ENCODE measurements around the gene MPEG1. TPM values are rescaled to one million over a fixed set of nuclear protein-coding genes. Genes with fewer than 3 reads are reported as not detected.

The MPEG1 gene
- total and polyA plus RNA-seq, 4 donors = 4.3 to 27.1 (median 25.0) TPM

DNA sequence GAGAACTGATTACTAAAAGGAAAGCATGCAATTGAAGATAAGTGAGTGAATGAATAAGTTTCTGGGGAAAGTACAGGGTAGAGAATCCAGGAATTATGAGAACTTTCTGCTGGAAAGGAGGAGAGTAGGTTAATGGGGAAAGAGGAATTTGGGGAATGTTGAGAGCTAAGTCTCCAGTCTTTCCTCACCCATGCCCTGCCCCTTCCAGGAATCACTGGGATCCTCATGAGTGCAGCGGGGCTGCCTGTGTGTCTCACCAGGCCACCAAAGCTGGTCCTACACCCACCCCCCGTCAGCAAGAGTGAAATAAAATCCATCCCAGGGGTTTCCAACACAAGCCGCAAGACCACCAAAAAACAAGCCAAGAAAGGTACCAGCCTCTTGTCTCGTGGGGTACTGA, 23.8 kb downstream of the MPEG1 start:
- Histone ChIP-seq H3K36me3 (ENCODE audit: control insufficient read depth in 1 of 2, insufficient read depth in 2 of 2, low read length in 1 of 2) (peaks cover 0 to 3% of the 10 kb centered on the region in 2 donors), H3K4me3 (ENCODE audit: low read length in 2 of 2) (no peak overlapping the region), H3K27ac (ENCODE audit: low read depth in 1 of 2, low read length in 2 of 2) (no peak overlapping the region), H3K27me3 (ENCODE audit: control insufficient read depth in 1 of 2, insufficient read depth in 2 of 2, low read length in 1 of 2) (no peaks in the 10 kb centered on the region), H3K4me1 (ENCODE audit: control insufficient read depth in 1 of 2, insufficient read depth in 2 of 2, low read length in 2 of 2) (no peaks in the 10 kb centered on the region), H3K9me3 (ENCODE audit: control insufficient read depth, low read length) (no peaks in the 10 kb centered on the region)
- DNase-seq (no peak), ATAC-seq (ENCODE audit: low FRiP score) (no peak)
- 86 to 88% methylated on average over 4 of the region's 4 CpGs for WGBS, 2 donors
- intact Hi-C loops (cut with DNase I) = no loop called here

DNA sequence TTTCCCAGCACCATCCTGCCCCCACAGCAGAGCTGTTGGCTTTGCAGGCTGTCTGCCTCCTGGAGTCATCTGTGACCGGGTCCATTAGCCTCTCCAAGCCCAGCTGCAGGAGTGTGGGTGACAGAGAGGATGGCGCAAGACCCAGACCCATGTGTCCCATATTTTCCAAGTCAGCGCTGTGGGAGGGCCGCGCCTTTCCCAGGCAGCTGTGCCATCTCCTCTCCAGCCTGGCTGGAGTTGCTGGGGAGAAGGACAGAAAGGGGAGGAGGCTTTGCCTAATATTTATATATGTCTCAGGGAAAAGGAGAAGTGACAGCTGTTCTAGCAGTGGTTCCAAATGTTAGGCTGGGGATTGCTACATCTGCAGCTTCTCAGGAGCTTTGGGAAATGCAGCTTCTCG, 25.1 kb downstream of the MPEG1 start:
- WGBS, 2 donors = 83% methylated on average over 6 of the region's 6 CpGs
- H3K4me3 ChIP-seq (ENCODE audit: low read length in 2 of 2) = no peak overlapping the region
- ATAC-seq (ENCODE audit: low FRiP score) (no peak), DNase-seq (peak in 1 of 2 donors; percentile 68)
- intact Hi-C loops (cut with DNase I) = no loop called here
- H3K9me3 ChIP-seq (ENCODE audit: control insufficient read depth, low read length) = no peaks in the 10 kb centered on the region
- no peak overlapping the region for H3K27ac ChIP-seq (ENCODE audit: low read depth in 1 of 2, low read length in 2 of 2)
- peaks cover 0 to 3% of the 10 kb centered on the region in 2 donors for H3K36me3 ChIP-seq (ENCODE audit: control insufficient read depth in 1 of 2, insufficient read depth in 2 of 2, low read length in 1 of 2)
- no peaks in the 10 kb centered on the region for H3K27me3 ChIP-seq (ENCODE audit: control insufficient read depth in 1 of 2, insufficient read depth in 2 of 2, low read length in 1 of 2)
- H3K4me1 ChIP-seq (ENCODE audit: control insufficient read depth in 1 of 2, insufficient read depth in 2 of 2, low read length in 2 of 2) = no peaks in the 10 kb centered on the region

DNA sequence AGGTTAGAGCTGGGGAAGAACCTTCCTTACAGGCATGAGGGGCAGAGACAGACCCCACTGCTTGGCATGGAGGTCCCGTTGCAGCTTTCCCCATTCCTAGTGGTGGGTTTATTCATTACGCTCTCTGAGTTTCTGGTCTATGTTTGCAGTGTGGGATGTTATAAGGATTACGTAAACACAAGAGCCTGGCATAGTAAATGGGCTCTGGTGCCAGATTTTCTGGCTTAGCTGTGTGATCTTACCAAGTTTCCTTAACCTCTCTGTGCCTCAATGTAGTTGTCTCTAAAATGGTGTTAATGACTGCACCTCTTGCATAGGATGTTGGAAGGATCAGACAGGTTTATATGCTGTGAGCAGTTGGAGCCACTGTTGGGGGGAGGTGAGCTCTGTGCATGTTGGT, 25.7 kb downstream of the MPEG1 start:
- Histone ChIP-seq H3K4me1 (ENCODE audit: control insufficient read depth in 1 of 2, insufficient read depth in 2 of 2, low read length in 2 of 2) (no peaks in the 10 kb centered on the region), H3K27me3 (ENCODE audit: control insufficient read depth in 1 of 2, insufficient read depth in 2 of 2, low read length in 1 of 2) (no peaks in the 10 kb centered on the region), H3K4me3 (ENCODE audit: low read length in 2 of 2) (no peak overlapping the region), H3K9me3 (ENCODE audit: control insufficient read depth, low read length) (no peaks in the 10 kb centered on the region), H3K36me3 (ENCODE audit: control insufficient read depth in 1 of 2, insufficient read depth in 2 of 2, low read length in 1 of 2) (peaks cover 0 to 1% of the 10 kb centered on the region in 2 donors), H3K27ac (ENCODE audit: low read depth in 1 of 2, low read length in 2 of 2) (no peak overlapping the region)
- DNase-seq (no peak), ATAC-seq (ENCODE audit: low FRiP score) (no peak)
- WGBS, 2 donors = 66 to 78% methylated on average over 3 of the region's 3 CpGs
- intact Hi-C loops (cut with DNase I) = no loop called here

DNA sequence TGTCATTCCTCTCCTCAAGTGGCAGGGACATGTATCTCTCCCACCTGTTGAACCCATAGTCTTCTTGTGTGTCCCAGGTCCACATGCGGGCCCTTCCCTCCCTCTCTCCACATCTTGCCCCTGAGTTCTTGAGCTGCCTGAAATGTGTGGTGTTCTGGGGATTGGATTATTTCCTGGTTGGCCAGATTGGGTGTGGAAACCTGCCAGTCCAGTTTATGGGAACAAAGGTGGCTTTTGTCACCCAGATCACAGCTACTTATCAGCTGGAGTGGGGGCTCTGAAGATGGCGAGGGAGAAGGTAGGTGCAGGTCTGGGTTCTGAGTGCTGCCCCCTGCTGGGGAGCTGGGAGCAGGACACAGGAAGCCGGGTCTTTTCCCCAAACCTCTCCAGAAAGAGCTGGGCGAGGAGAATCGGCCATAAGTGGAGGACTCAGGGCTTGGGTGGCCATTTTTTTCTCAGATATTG, 26.6 kb downstream of the MPEG1 start:
- 71 to 73% methylated on average over 5 of the region's 5 CpGs for WGBS, 2 donors
- H3K4me1 ChIP-seq (ENCODE audit: control insufficient read depth in 1 of 2, insufficient read depth in 2 of 2, low read length in 2 of 2) = no peaks in the 10 kb centered on the region
- intact Hi-C loops (cut with DNase I) = no loop called here
- H3K9me3 ChIP-seq (ENCODE audit: control insufficient read depth, low read length) = no peaks in the 10 kb centered on the region
- no peaks in the 10 kb centered on the region for H3K27me3 ChIP-seq (ENCODE audit: control insufficient read depth in 1 of 2, insufficient read depth in 2 of 2, low read length in 1 of 2)
- no peak for ATAC-seq (ENCODE audit: low FRiP score)
- no peak for DNase-seq
- no peak overlapping the region for H3K4me3 ChIP-seq (ENCODE audit: low read length in 2 of 2)
- no peak overlapping the region for H3K27ac ChIP-seq (ENCODE audit: low read depth in 1 of 2, low read length in 2 of 2)
- peaks cover 0 to 1% of the 10 kb centered on the region in 2 donors for H3K36me3 ChIP-seq (ENCODE audit: control insufficient read depth in 1 of 2, insufficient read depth in 2 of 2, low read length in 1 of 2)

DNA sequence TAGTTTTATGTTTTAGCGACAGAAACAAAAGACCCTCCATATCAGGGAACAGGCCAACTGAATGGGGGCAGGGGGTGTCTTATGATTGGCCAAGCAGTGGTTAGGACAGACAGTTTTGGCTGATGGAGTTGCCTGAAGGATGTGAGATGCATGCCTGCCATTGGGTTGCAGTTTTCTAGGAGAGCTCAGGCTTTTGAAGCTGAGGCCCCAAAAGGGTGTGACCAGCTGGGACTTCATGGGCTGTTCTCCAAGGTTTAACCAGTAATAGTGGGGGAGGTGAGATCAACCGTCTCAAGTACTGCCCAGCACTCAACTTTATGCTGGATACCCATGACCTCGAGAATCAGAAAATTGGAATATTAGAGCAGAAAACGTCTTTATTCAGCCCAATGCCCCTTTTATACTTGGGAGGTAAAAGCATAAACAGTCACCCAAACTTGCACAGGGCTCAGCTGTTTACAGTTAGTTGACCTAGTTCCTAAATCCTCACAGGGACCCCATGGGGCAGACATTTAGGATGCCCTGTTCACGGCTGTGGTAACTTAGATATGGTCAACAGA, 27.3 kb downstream of the MPEG1 start:
- intact Hi-C loops (cut with DNase I) = no loop called here
- Histone ChIP-seq H3K4me1 (ENCODE audit: control insufficient read depth in 1 of 2, insufficient read depth in 2 of 2, low read length in 2 of 2) (no peaks in the 10 kb centered on the region), H3K4me3 (ENCODE audit: low read length in 2 of 2) (no peak overlapping the region), H3K36me3 (ENCODE audit: control insufficient read depth in 1 of 2, insufficient read depth in 2 of 2, low read length in 1 of 2) (no peaks in the 10 kb centered on the region), H3K9me3 (ENCODE audit: control insufficient read depth, low read length) (no peaks in the 10 kb centered on the region), H3K27ac (ENCODE audit: low read depth in 1 of 2, low read length in 2 of 2) (no peak overlapping the region), H3K27me3 (ENCODE audit: control insufficient read depth in 1 of 2, insufficient read depth in 2 of 2, low read length in 1 of 2) (no peaks in the 10 kb centered on the region)
- 83 to 88% methylated on average over 5 of the region's 5 CpGs for WGBS, 2 donors
- ATAC-seq (ENCODE audit: low FRiP score) (no peak), DNase-seq (no peak)

DNA sequence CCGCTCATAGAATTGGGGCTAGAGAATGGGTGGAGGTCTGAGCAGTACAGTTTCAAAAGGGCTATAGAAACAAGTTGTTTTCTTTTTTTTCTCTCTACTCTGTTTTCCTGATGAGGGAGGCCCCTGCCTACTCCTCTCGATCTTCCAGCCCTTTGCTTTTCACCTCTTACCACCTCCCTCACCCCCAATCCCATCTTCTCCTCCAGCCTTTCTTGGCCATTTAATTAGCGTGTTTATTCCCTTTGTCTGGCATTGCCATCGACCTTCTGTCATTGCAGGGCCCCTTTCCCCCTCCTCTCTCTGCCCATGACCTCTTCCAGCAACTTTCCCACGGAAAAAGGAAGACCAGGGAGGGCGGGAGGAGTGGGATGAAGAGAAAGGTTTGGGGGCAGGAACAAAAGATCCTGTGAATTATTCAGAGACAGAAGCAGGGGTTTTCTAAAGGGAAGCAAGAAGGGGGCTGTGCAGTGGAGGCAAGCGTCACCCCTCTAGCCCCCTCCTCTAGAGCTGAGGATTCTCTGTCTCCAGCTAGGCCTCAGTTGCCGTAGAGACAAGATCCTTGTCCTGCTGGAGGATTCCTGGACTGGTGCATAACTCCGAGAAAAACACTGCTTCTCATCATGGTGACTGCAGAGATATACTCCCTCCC, 27.9 kb downstream of the MPEG1 start:
- Histone ChIP-seq H3K4me3 (ENCODE audit: low read length in 2 of 2) (no peak overlapping the region), H3K27ac (ENCODE audit: low read depth in 1 of 2, low read length in 2 of 2) (no peak overlapping the region), H3K36me3 (ENCODE audit: control insufficient read depth in 1 of 2, insufficient read depth in 2 of 2, low read length in 1 of 2) (no peaks in the 10 kb centered on the region), H3K4me1 (ENCODE audit: control insufficient read depth in 1 of 2, insufficient read depth in 2 of 2, low read length in 2 of 2) (no peaks in the 10 kb centered on the region), H3K27me3 (ENCODE audit: control insufficient read depth in 1 of 2, insufficient read depth in 2 of 2, low read length in 1 of 2) (no peaks in the 10 kb centered on the region), H3K9me3 (ENCODE audit: control insufficient read depth, low read length) (no peaks in the 10 kb centered on the region)
- 76 to 77% methylated on average over 9 of the region's 9 CpGs for WGBS, 2 donors
- DNase-seq (no peak), ATAC-seq (ENCODE audit: low FRiP score) (no peak)
- intact Hi-C loops (cut with DNase I) = no loop called here

DNA sequence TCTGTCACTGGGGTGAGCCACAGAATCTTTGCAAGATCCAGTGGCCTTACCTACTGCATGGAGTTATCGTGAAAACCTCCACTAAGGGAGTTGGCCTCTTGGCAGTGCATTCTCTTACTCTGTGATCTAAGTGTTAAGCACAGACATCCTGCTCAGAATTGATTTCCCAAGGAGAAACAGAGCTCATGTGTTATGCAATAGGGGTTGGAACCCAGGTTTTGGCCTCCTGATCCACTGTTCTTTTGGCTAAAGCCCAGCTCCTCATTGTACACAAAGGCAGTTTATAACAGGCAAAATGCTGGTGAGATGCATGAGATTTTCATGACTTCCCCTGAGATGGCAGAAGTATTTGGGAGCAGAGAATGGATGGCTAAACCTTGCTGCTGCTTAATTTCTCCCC, 29.0 kb downstream of the MPEG1 start:
- Histone ChIP-seq H3K4me1 (ENCODE audit: control insufficient read depth in 1 of 2, insufficient read depth in 2 of 2, low read length in 2 of 2) (no peaks in the 10 kb centered on the region), H3K27ac (ENCODE audit: low read depth in 1 of 2, low read length in 2 of 2) (no peak overlapping the region), H3K36me3 (ENCODE audit: control insufficient read depth in 1 of 2, insufficient read depth in 2 of 2, low read length in 1 of 2) (no peaks in the 10 kb centered on the region), H3K4me3 (ENCODE audit: low read length in 2 of 2) (no peak overlapping the region), H3K9me3 (ENCODE audit: control insufficient read depth, low read length) (no peaks in the 10 kb centered on the region), H3K27me3 (ENCODE audit: control insufficient read depth in 1 of 2, insufficient read depth in 2 of 2, low read length in 1 of 2) (no peaks in the 10 kb centered on the region)
- no peak for ATAC-seq (ENCODE audit: low FRiP score)
- intact Hi-C loops (cut with DNase I) = no loop called here
- DNase-seq = no peak
- WGBS, 2 donors = 79 to 86% methylated on average over 1 of the region's 1 CpG

DNA sequence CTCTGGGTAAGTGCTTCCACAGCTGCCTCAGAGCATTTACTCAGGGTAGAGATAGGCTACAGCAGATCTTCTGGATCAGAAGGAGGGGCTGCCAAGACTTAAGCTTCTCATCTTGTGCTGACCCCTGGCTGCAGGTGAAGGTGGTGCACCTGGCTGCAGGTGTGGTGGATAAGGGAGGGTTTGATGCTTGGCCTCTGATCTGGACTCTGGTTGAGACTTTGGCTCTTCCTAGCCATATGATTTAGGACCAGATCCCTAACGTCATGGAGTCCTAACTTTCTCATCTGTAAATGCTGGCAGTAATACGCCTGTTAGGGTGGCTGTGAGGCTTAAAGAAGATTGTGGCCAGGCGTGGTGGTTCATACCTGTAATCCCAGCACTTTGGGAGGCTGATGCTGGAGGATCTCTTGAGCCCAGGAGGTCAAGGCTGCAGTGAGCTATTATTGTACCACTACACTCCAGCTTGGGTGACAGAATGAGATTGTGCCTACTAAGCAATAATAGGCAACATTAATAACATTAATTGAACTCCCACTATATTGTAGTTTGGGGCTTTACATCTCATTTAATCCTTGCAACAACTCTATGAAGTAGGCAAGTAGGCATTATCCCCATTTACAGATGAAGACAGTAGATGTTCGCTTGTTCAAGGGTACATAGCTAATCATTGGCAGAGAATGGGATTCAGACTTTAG, 30.1 kb downstream of the MPEG1 start:
- no peaks in the 10 kb centered on the region for H3K36me3 ChIP-seq (ENCODE audit: control insufficient read depth in 1 of 2, insufficient read depth in 2 of 2, low read length in 1 of 2)
- no peak overlapping the region for H3K27ac ChIP-seq (ENCODE audit: low read depth in 1 of 2, low read length in 2 of 2)
- 92 to 93% methylated on average over 4 of the region's 4 CpGs for WGBS, 2 donors
- no peaks in the 10 kb centered on the region for H3K9me3 ChIP-seq (ENCODE audit: control insufficient read depth, low read length)
- DNase-seq = no peak
- ATAC-seq (ENCODE audit: low FRiP score) = no peak
- H3K4me1 ChIP-seq (ENCODE audit: control insufficient read depth in 1 of 2, insufficient read depth in 2 of 2, low read length in 2 of 2) = no peaks in the 10 kb centered on the region
- intact Hi-C loops (cut with DNase I) = no loop called here
- no peaks in the 10 kb centered on the region for H3K27me3 ChIP-seq (ENCODE audit: control insufficient read depth in 1 of 2, insufficient read depth in 2 of 2, low read length in 1 of 2)
- no peak overlapping the region for H3K4me3 ChIP-seq (ENCODE audit: low read length in 2 of 2)

Measured in aorta (tissue), 5 donors.